Pancreas (tissue), 10 donors: ENCODE results near the gene KIAA1755. TPM values are rescaled to one million over a fixed set of nuclear protein-coding genes. Genes with fewer than 3 reads are reported as not detected.

ENCODE experiments used
- ATAC-seq, 4 donors: fragments of 200-7000 bp; cut with Tn5 transposase; one replicate each; pipeline versions ENCODE4 v1.8.0 to v1.9.1; 2020; ENCODE audit warnings: mild to moderate bottlenecking in 4 of 4, moderate library complexity in 4 of 4
- DNase-seq, 6 donors: peaks; one replicate each; pipeline ENCODE4 v3.0.0-alpha.2; 2020
- FAIRE-seq: peaks from 2 replicates; lab custom pipeline; 2012; peaks lifted over from hg19 to GRCh38; lab: Jason Lieb, UNC
- H3K27ac ChIP-seq, 4 donors: fragments of 200-600 bp; sonication (generic); 1 replicate in 3 of 4; 2 replicates in 1 of 4; pipeline versions ENCODE4 v1.5.0 to v1.8.0; 2020
- H3K27me3 ChIP-seq, 4 donors: fragments of 200-600 bp; one replicate each; pipeline ENCODE4 v1.8.0; 2021
- H3K36me3 ChIP-seq, 3 donors: fragments of 200-600 bp; sonication (generic) in 1 of 3; one replicate each; pipeline versions ENCODE4 v1.5.0 to v1.8.0; 2020 to 2021
- H3K4me1 ChIP-seq, 3 donors: fragments of 200-600 bp; one replicate each; pipeline ENCODE4 v1.8.0; 2021
- H3K4me3 ChIP-seq, 4 donors: fragments of 200-600 bp; sonication (generic) in 2 of 4; one replicate each; pipeline versions ENCODE4 v1.5.0 to v1.8.0; 2020 to 2021
- H3K9me3 ChIP-seq, 4 donors: fragments of 200-600 bp; one replicate each; pipeline ENCODE4 v1.8.0; 2021
- CTCF ChIP-seq, 4 donors: fragments of 200-600 bp; sonication (generic) in 3 of 4; IDR thresholded peaks; one replicate each; pipeline versions ENCODE4 v1.5.0 to v1.8.0; 2021; ENCODE audit warnings: antibody characterized with exemption in 4 of 4
- WGBS, 2 donors: extraction: QIAGEN DNeasy Blood & Tissue Kit; methylation state at CpG; one replicate each; pipeline ENCODE4 v1.1.7; 2013; 5-methylcytosine and 5-hydroxymethylcytosine counted together
- intact Hi-C, 3 donors: fragments of 100-400 bp; cut with DNase I; formaldehyde crosslinking; loops; one replicate each; pipeline versions ENCODE4 v1.11.1 to v1.14.2; 2022
- polyA plus RNA-seq, 2 donors: library from polyadenylated mRNA; stranded (reverse); fragments of 200-250 nt; gene quantifications; one replicate each; pipeline ENCODE4 v1.2.3, GENCODE V29; 2013
- total RNA-seq, 6 donors: library from RNA; stranded (reverse); fragmentation: NEBNext Ultra II Directional in 4 of 6; extraction: Animal tissue kit (Norgen Biotek cat#: 25700) in 4 of 6; gene quantifications; one replicate each; pipeline versions ENCODE4 v1.2.1 to v1.2.4, GENCODE V29; 2021 to 2023
- donor health status: healthy with polysubstance abuse.
- donor health status: DM: no; HTN: no; CAD: no; lungs with moderate emphysema.
- donor health status: DM: no; HTN: no; CAD: no.
- donor health status: control.
- donor health status: control.
- donor health status: Bipolar disorder and iron deficiency.
- donor health status: DM: yes; HTN: yes; CAD: no.
- donor health status: DM: no; HTN: no; CAD: no.
- donor health status: DM: no; HTN: no; CAD: no.
- donor health status: DM: yes; HTN: yes; CAD: no.

Gene KIAA1755
- total and polyA plus RNA-seq, 8 donors, result 0.24 to 2.5 (median 0.96) TPM

GRCh38 chr20:38198238-38198861 is 62.2 kb downstream of the KIAA1755 start:
- ATAC-seq (no peak), FAIRE-seq (no peak), DNase-seq (peak in 1 of 6 donors; percentile 23)
- intact Hi-C loops, result no loop called here
- no peaks in the 10 kb centered on the region for H3K27me3 ChIP-seq
- no peaks in the 10 kb centered on the region for H3K36me3 ChIP-seq
- 68 to 75% methylated on average over 8 of the region's 8 CpGs for whole genome bisulfite sequencing, 2 donors
- no peaks in the 10 kb centered on the region for H3K9me3 ChIP-seq
- H3K27ac ChIP-seq, result no peak overlapping the region
- no peaks in the 10 kb centered on the region for H3K4me1 ChIP-seq
- no peak for TF ChIP-seq CTCF (IDR thresholded peaks at IDR 0.05)
- no peak overlapping the region for H3K4me3 ChIP-seq

GRCh38 chr20:38197619-38198018 is 62.9 kb downstream of the KIAA1755 start:
- intact Hi-C loops, result no loop called here
- no peak overlapping the region for H3K27ac ChIP-seq
- no peak for TF ChIP-seq CTCF (IDR thresholded peaks at IDR 0.05)
- no peaks in the 10 kb centered on the region for H3K9me3 ChIP-seq
- WGBS, 2 donors, result 73 to 82% methylated on average over 1 of the region's 1 CpG
- H3K4me3 ChIP-seq, result no peak overlapping the region
- no peaks in the 10 kb centered on the region for H3K36me3 ChIP-seq
- DNase-seq, result no peak
- H3K27me3 ChIP-seq, result no peaks in the 10 kb centered on the region
- H3K4me1 ChIP-seq, result no peaks in the 10 kb centered on the region
- no peak for FAIRE-seq
- ATAC-seq, result no peak

- ATAC-seq (no peak), FAIRE-seq (no peak), DNase-seq (no peak)
- Histone ChIP-seq H3K27ac (no peak overlapping the region), H3K36me3 (no peaks in the 10 kb centered on the region), H3K4me3 (no peak overlapping the region), H3K27me3 (no peaks in the 10 kb centered on the region), H3K4me1 (no peaks in the 10 kb centered on the region), H3K9me3 (no peaks in the 10 kb centered on the region)
- intact Hi-C loops, result no loop called here
- WGBS, 2 donors, result 68 to 69% methylated on average over 5 of the region's 5 CpGs
- TF ChIP-seq CTCF (IDR thresholded peaks at IDR 0.05), result no peak
These were observed 63.3 kb downstream of the KIAA1755 start for GRCh38 chr20:38197217-38197616.

GRCh38 chr20:38196592-38196991 is 63.9 kb downstream of the KIAA1755 start:
- H3K27me3 ChIP-seq, result no peaks in the 10 kb centered on the region
- FAIRE-seq (no peak), DNase-seq (peak in 3 of 6 donors; percentile 17 to 29 (median 28)), ATAC-seq (peak in 3 of 4 donors; percentile 48 to 75 (median 50))
- H3K9me3 ChIP-seq, result no peaks in the 10 kb centered on the region
- WGBS, 2 donors, result 55 to 56% methylated on average over 5 of the region's 5 CpGs
- H3K27ac ChIP-seq, result no peak overlapping the region
- H3K4me1 ChIP-seq, result no peaks in the 10 kb centered on the region
- H3K4me3 ChIP-seq, result no peak overlapping the region
- H3K36me3 ChIP-seq, result no peaks in the 10 kb centered on the region
- intact Hi-C loops, result no loop called here
- TF ChIP-seq CTCF (IDR thresholded peaks at IDR 0.05), result no peak

GRCh38 chr20:38196076-38196475 is 64.5 kb downstream of the KIAA1755 start:
- no peak for FAIRE-seq
- Histone ChIP-seq H3K27ac (no peak overlapping the region), H3K4me3 (no peak overlapping the region), H3K4me1 (no peaks in the 10 kb centered on the region), H3K36me3 (no peaks in the 10 kb centered on the region), H3K9me3 (no peaks in the 10 kb centered on the region), H3K27me3 (no peaks in the 10 kb centered on the region)
- intact Hi-C loops, result no loop called here
- ATAC-seq, result peak in 1 of 4 donors; percentile 15
- DNase-seq, result peak in 1 of 6 donors; percentile 29
- WGBS, 2 donors, result 78 to 79% methylated on average over 4 of the region's 4 CpGs
- no peak for TF ChIP-seq CTCF (IDR thresholded peaks at IDR 0.05)
